ENCODE results near the gene KLC1.

The KLC1 gene

DNA sequence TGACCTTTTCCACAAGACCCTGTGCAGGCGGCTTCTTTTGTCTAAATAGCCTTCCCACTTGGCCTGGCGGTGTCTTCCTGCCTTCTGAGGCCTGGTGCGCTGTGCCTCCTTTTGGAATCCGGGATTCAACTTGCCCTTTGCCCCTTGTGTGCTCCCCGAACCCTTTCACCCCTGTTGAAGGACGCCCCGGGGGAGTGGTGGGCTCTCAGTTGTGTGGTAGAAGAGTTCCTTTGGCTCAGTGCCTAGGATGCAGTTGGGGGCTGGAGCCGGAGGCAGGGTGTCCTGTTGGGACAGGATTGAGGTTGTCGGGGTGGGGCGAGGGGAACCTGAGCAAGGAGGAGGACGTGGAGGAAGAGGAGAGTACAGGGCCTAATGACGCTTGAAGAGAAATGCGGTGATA is 34.5 kb downstream of the KLC1 start:
- TF ChIP-seq FOXP2 (optimal IDR thresholded peaks at IDR 0.05; ENCODE audit: borderline replicate concordance, extremely low read depth, extremely low read length, insufficient read depth), result no peak
- TF ChIP-seq, protein P1, sequence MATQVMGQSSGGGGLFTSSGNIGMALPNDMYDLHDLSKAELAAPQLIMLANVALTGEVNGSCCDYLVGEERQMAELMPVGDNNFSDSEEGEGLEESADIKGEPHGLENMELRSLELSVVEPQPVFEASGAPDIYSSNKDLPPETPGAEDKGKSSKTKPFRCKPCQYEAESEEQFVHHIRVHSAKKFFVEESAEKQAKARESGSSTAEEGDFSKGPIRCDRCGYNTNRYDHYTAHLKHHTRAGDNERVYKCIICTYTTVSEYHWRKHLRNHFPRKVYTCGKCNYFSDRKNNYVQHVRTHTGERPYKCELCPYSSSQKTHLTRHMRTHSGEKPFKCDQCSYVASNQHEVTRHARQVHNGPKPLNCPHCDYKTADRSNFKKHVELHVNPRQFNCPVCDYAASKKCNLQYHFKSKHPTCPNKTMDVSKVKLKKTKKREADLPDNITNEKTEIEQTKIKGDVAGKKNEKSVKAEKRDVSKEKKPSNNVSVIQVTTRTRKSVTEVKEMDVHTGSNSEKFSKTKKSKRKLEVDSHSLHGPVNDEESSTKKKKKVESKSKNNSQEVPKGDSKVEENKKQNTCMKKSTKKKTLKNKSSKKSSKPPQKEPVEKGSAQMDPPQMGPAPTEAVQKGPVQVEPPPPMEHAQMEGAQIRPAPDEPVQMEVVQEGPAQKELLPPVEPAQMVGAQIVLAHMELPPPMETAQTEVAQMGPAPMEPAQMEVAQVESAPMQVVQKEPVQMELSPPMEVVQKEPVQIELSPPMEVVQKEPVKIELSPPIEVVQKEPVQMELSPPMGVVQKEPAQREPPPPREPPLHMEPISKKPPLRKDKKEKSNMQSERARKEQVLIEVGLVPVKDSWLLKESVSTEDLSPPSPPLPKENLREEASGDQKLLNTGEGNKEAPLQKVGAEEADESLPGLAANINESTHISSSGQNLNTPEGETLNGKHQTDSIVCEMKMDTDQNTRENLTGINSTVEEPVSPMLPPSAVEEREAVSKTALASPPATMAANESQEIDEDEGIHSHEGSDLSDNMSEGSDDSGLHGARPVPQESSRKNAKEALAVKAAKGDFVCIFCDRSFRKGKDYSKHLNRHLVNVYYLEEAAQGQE (IDR thresholded peaks at IDR 0.05; ENCODE audit: insufficient read depth in 1 of 2, low read depth in 2 of 2, low read length in 2 of 2), result no peak
- TF ChIP-seq SIN3A (IDR thresholded peaks at IDR 0.05; ENCODE audit: borderline replicate concordance, insufficient read depth, low read length), result no peak
- no peak for TF ChIP-seq POLR2AphosphoS5 (IDR thresholded peaks at IDR 0.05; ENCODE audit: low read depth, low read length)
- TF ChIP-seq TAF1 (IDR thresholded peaks at IDR 0.05; ENCODE audit: borderline replicate concordance, insufficient read depth, low read length), result no peak

DNA sequence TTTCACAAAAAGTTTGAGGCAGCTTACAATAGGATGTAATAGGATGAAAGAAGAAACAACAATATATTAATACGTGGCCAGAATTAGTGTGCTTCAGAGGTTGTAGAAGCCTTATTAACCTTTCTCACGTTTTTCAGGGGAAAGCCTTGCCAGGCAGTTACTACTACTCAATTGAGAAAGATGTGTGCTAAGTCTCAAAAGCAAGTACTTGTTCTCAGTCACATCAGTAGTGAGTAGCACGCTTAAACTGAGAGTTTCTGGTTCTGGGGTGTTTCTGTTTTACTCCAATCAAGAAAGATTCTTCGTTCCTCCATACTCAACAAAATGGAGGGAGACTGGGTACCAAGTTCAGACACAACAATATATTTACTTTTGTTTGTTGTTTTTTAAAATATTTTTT is 38.7 kb downstream of the KLC1 start:
- TF ChIP-seq TAF1 (IDR thresholded peaks at IDR 0.05; ENCODE audit: borderline replicate concordance, insufficient read depth, low read length) (no peak), FOXP2 (optimal IDR thresholded peaks at IDR 0.05; ENCODE audit: borderline replicate concordance, extremely low read depth, extremely low read length, insufficient read depth) (no peak), SIN3A (IDR thresholded peaks at IDR 0.05; ENCODE audit: borderline replicate concordance, insufficient read depth, low read length) (no peak), POLR2AphosphoS5 (IDR thresholded peaks at IDR 0.05; ENCODE audit: low read depth, low read length) (no peak)
- TF ChIP-seq, protein P1 (IDR thresholded peaks at IDR 0.05; ENCODE audit: insufficient read depth in 1 of 2, low read depth in 2 of 2, low read length in 2 of 2), result no peak

GRCh38 chr14:103668117-103668516 is 39.1 kb downstream of the KLC1 start:
- TF ChIP-seq, protein P1 (IDR thresholded peaks at IDR 0.05; ENCODE audit: insufficient read depth in 1 of 2, low read depth in 2 of 2, low read length in 2 of 2), result no peak
- no peak for TF ChIP-seq SIN3A (IDR thresholded peaks at IDR 0.05; ENCODE audit: borderline replicate concordance, insufficient read depth, low read length)
- no peak for TF ChIP-seq TAF1 (IDR thresholded peaks at IDR 0.05; ENCODE audit: borderline replicate concordance, insufficient read depth, low read length)

DNA sequence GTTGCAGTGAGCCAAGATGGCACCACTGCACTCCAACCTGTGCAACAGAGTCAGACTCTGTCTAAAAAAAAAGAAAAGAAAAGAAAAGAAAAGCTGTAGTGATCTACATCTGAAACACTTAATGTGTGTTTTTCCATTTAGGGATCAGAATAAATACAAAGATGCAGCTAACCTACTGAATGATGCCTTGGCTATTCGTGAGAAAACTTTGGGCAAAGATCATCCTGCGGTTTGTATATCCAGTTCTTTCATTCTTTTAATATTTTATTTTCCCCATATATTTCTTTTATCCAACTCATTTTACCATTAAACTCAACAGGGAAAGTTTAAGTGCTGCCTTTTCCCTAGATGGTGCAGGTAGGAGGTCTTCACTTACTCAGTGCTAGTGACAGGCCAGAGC is 40.4 kb downstream of the KLC1 start:
- no peak for TF ChIP-seq SIN3A (IDR thresholded peaks at IDR 0.05; ENCODE audit: borderline replicate concordance, insufficient read depth, low read length)
- TF ChIP-seq, protein P1 (IDR thresholded peaks at IDR 0.05; ENCODE audit: insufficient read depth in 1 of 2, low read depth in 2 of 2, low read length in 2 of 2), result no peak
- no peak for TF ChIP-seq TAF1 (IDR thresholded peaks at IDR 0.05; ENCODE audit: borderline replicate concordance, insufficient read depth, low read length)
- no peak for TF ChIP-seq POLR2AphosphoS5 (IDR thresholded peaks at IDR 0.05; ENCODE audit: low read depth, low read length)
- no peak for TF ChIP-seq FOXP2 (optimal IDR thresholded peaks at IDR 0.05; ENCODE audit: borderline replicate concordance, extremely low read depth, extremely low read length, insufficient read depth)

DNA sequence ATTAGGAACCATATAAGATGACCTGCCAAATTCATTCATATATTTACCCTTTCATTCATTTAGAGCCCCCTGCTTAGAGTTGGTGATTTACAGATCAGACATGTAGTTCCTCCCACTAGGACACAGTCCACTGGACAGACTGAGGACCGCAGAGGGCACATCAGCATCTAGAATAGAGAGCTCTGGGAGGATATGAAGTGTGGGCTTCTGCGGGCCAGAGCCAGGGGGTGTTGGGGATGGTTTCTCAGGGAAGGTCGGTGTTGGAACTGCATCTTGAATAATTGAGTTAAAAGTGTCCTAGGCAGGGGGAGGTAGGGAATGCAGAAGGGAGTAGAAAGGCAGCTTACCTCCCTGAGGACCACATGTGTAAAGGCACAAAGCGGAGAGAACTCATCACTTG is 42.9 kb downstream of the KLC1 start:
- TF ChIP-seq SIN3A (IDR thresholded peaks at IDR 0.05; ENCODE audit: borderline replicate concordance, insufficient read depth, low read length) (no peak), POLR2AphosphoS5 (IDR thresholded peaks at IDR 0.05; ENCODE audit: low read depth, low read length) (no peak), FOXP2 (optimal IDR thresholded peaks at IDR 0.05; ENCODE audit: borderline replicate concordance, extremely low read depth, extremely low read length, insufficient read depth) (no peak), TAF1 (IDR thresholded peaks at IDR 0.05; ENCODE audit: borderline replicate concordance, insufficient read depth, low read length) (no peak)
- TF ChIP-seq, protein P1 (IDR thresholded peaks at IDR 0.05; ENCODE audit: insufficient read depth in 1 of 2, low read depth in 2 of 2, low read length in 2 of 2), result no peak
